ENCODE data around the gene SH3BP5.

GRCh38 chr3:15339001-15339400, 6.6 kb upstream of the SH3BP5 start:
- TF ChIP-seq, protein P1, sequence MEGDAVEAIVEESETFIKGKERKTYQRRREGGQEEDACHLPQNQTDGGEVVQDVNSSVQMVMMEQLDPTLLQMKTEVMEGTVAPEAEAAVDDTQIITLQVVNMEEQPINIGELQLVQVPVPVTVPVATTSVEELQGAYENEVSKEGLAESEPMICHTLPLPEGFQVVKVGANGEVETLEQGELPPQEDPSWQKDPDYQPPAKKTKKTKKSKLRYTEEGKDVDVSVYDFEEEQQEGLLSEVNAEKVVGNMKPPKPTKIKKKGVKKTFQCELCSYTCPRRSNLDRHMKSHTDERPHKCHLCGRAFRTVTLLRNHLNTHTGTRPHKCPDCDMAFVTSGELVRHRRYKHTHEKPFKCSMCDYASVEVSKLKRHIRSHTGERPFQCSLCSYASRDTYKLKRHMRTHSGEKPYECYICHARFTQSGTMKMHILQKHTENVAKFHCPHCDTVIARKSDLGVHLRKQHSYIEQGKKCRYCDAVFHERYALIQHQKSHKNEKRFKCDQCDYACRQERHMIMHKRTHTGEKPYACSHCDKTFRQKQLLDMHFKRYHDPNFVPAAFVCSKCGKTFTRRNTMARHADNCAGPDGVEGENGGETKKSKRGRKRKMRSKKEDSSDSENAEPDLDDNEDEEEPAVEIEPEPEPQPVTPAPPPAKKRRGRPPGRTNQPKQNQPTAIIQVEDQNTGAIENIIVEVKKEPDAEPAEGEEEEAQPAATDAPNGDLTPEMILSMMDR (conservative IDR thresholded peaks at IDR 0.05 in 1 of 2, IDR thresholded peaks at IDR 0.05 in 1 of 2; ENCODE audit: extremely low read depth in 1 of 2, insufficient read depth in 1 of 2, low read depth in 1 of 2, low read length in 2 of 2): no peak
- TF ChIP-seq EZH2 (IDR thresholded peaks at IDR 0.05; ENCODE audit: borderline replicate concordance, low read length): no peak

Measured in mammary epithelial cell (primary cell).